Measurements from ENCODE around the gene AIRE.

GRCh38 chr21:44305691-44306090 is 20.0 kb downstream of the AIRE start:
- TF ChIP-seq, protein P1, sequence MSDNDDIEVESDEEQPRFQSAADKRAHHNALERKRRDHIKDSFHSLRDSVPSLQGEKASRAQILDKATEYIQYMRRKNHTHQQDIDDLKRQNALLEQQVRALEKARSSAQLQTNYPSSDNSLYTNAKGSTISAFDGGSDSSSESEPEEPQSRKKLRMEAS (IDR thresholded peaks at IDR 0.05), result no peak
- no peak for TF ChIP-seq EP300 (IDR thresholded peaks at IDR 0.05; ENCODE audit: borderline replicate concordance)
- no peak for TF ChIP-seq TAF1 (IDR thresholded peaks at IDR 0.05; ENCODE audit: low read depth)
- no peak for TF ChIP-seq CREB1 (IDR thresholded peaks at IDR 0.05; ENCODE audit: low read depth)
- no peak for TF ChIP-seq YY1 (IDR thresholded peaks at IDR 0.05; ENCODE audit: low read depth)
- TF ChIP-seq RAD21 (IDR thresholded peaks at IDR 0.05; ENCODE audit: low read depth), result no peak
